Endothelial cell of umbilical vein (primary cell): ENCODE data around the gene FAM136A. TPM values are rescaled to one million over a fixed set of nuclear protein-coding genes. Genes with fewer than 3 reads are reported as not detected.

Source experiments
- BruUV-seq: library from RNA; stranded (reverse); fragments of 400-500 nt; replicated peaks from 2 replicates; lab custom pipeline; 2021; lab: Mats Ljungman, UMichigan
- CTCF ChIA-PET: fragments of 300-600, 350-600 bp; sonication (Branson Sonifier 250); formaldehyde crosslinking; loops from one replicate; lab custom pipeline; 2021; ENCODE audit warnings: antibody characterized with exemption, inconsistent platforms; lab: Charles Lee
- POLR2A ChIA-PET: fragments of 300-600, 350-600 bp; sonication (Branson Sonifier 250); formaldehyde crosslinking; loops from one replicate; lab custom pipeline; 2021; ENCODE audit warnings: antibody characterized with exemption, inconsistent platforms; lab: Charles Lee
- DNase-seq: peaks from one replicate; pipeline ENCODE4 v3.0.0-alpha.2; 2011; ENCODE audit warnings: low read depth, low spot score
- FAIRE-seq: peaks from 2 replicates; lab custom pipeline; 2011; peaks lifted over from hg19 to GRCh38; lab: Jason Lieb, UNC
- H2AFZ ChIP-seq: 2 replicates; pipeline ENCODE4 v1.6.0; 2012; ENCODE audit warnings: low read depth, low read length, control low read depth, inconsistent platforms
- H3K27ac ChIP-seq: 2 replicates; pipeline ENCODE4 v1.5.1; 2011; ENCODE audit warnings: low read depth, mild to moderate bottlenecking, control low read depth, low read length, moderate library complexity; ENCODE audit not compliant: insufficient read depth
- H3K27me3 ChIP-seq, 2 experiments: 2 replicates each; pipeline versions ENCODE4 v1.6.0 to v1.6.1; 2011; ENCODE audit warnings: low read length in 2 of 2, mixed read lengths in 1 of 2; ENCODE audit not compliant: control insufficient read depth in 2 of 2, insufficient read depth in 2 of 2
- H3K36me3 ChIP-seq, 2 experiments: 2 replicates in 1 of 2; 3 replicates in 1 of 2; pipeline ENCODE4 v1.5.1; 2011; ENCODE audit warnings: low read length in 2 of 2, mild to moderate bottlenecking in 1 of 2, moderate library complexity in 1 of 2; ENCODE audit not compliant: control insufficient read depth in 2 of 2, insufficient read depth in 2 of 2; ENCODE audit errors: extremely low read depth in 1 of 2
- H3K4me1 ChIP-seq: 3 replicates; pipeline ENCODE4 v1.5.1; 2011; ENCODE audit warnings: mild to moderate bottlenecking, low read length; ENCODE audit not compliant: control insufficient read depth, insufficient read depth; ENCODE audit errors: extremely low read depth
- H3K4me2 ChIP-seq: 2 replicates; pipeline ENCODE4 v1.6.1; 2011; ENCODE audit warnings: low read length, control low read depth, mixed read lengths; ENCODE audit not compliant: insufficient read depth
- H3K4me3 ChIP-seq, 3 experiments: fragments of 200-600 bp in 1 of 3; sonication (generic), shearing (Covaris generic) in 1 of 3; replicated peaks in 1 of 3; 2 replicates each; pipeline ENCODE4 v1.5.1; 2011 to 2016; ENCODE audit warnings: control low read depth in 3 of 3, low read length in 3 of 3, mild to moderate bottlenecking in 2 of 3, inconsistent platforms in 1 of 3, low read depth in 1 of 3, moderate library complexity in 1 of 3; ENCODE audit not compliant: insufficient read depth in 1 of 3
- H3K79me2 ChIP-seq: 2 replicates; pipeline ENCODE4 v1.6.0; 2012; ENCODE audit warnings: low read length, inconsistent platforms; ENCODE audit not compliant: control insufficient read depth, insufficient read depth
- H3K9ac ChIP-seq: replicated peaks from 2 replicates; pipeline ENCODE3; 2011; ENCODE audit warnings: low read length, control low read depth; ENCODE audit not compliant: insufficient read depth; ENCODE audit errors: extremely low read depth
- H3K9me1 ChIP-seq: replicated peaks from 3 replicates; pipeline ENCODE4 v1.6.0; 2011; ENCODE audit warnings: mild to moderate bottlenecking, low read length; ENCODE audit not compliant: control insufficient read depth, insufficient read depth; ENCODE audit errors: extremely low read depth
- H3K9me3 ChIP-seq: replicated peaks from 2 replicates; pipeline ENCODE4 v1.5.1; 2012; ENCODE audit warnings: low read length, inconsistent platforms; ENCODE audit not compliant: control insufficient read depth, insufficient read depth
- H4K20me1 ChIP-seq: replicated peaks from 2 replicates; pipeline ENCODE3; 2011; ENCODE audit warnings: mild to moderate bottlenecking, low read length; ENCODE audit not compliant: control insufficient read depth, insufficient read depth; ENCODE audit errors: extremely low read depth
- CTCF ChIP-seq, 2 donors: IDR thresholded peaks; 1 replicate in 1 of 2; 2 replicates in 1 of 2; pipeline ENCODE4 v1.5.1; 2011; ENCODE audit warnings: low read length in 2 of 2, mild to moderate bottlenecking in 2 of 2, moderate library complexity in 2 of 2, control low read depth in 1 of 2, inconsistent platforms in 1 of 2, low read depth in 1 of 2; ENCODE audit not compliant: insufficient read depth in 1 of 2; ENCODE audit errors: extremely low read depth in 1 of 2
- EZH2 ChIP-seq: IDR thresholded peaks from 2 replicates; pipeline ENCODE4 v1.6.1; 2012; ENCODE audit warnings: borderline replicate concordance, low read depth, mild to moderate bottlenecking, moderate library complexity, low read length, inconsistent platforms; ENCODE audit not compliant: severe bottlenecking
- FOS ChIP-seq: IDR thresholded peaks from 2 replicates; pipeline ENCODE4 v1.6.1; 2011; ENCODE audit warnings: mild to moderate bottlenecking, low read length, moderate library complexity, borderline replicate concordance; ENCODE audit not compliant: insufficient read depth
- POLR2AphosphoS5 ChIP-seq: IDR thresholded peaks from 2 replicates; pipeline ENCODE4 v1.6.1; 2012; ENCODE audit warnings: low read depth, mild to moderate bottlenecking, control low read depth, low read length, moderate library complexity; ENCODE audit not compliant: insufficient read depth
- dilution Hi-C: fragments of 300-500 bp; cut with MboI; formaldehyde crosslinking; loops from one replicate; pipeline ENCODE4 v1.15.0; 2019; ENCODE audit warnings: low sequenced_read_pairs; ENCODE audit not compliant: extremely low pct_ligation_motif_present
- intact Hi-C: fragments of 100-400 bp; cut with micrococcal nuclease; formaldehyde crosslinking; loops from one replicate; pipeline ENCODE4 v1.10.0; 2022
- polyA plus RNA-seq, 4 experiments: library from polyadenylated mRNA; depleted of rRNA in 3 of 4; stranded (reverse) in 3 of 4; unstranded in 1 of 4; fragments of >200 nt; gene quantifications; 2 replicates each; pipeline versions ENCODE4 v1.2.1 to v1.2.3, GENCODE V29; 2011 to 2012; ENCODE audit warnings: missing spikeins in 1 of 4
- total RNA-seq: library from RNA; stranded (reverse); gene quantifications from 2 replicates; pipeline ENCODE4 v1.2.3, GENCODE V29; 2021

Gene FAM136A
- total and polyA plus RNA-seq, 2 donors (not counting 3 experiments of a cell fraction or from before 2014, with no cell fraction given), result 28.3 to 42.4 TPM

- Histone ChIP-seq H3K4me2 (no peak overlapping the region), H3K9me1 (no peaks in the 10 kb centered on the region), H3K4me1 (no peaks in the 10 kb centered on the region), H3K79me2 (no peaks in the 10 kb centered on the region), H3K9me3 (no peaks in the 10 kb centered on the region), H4K20me1 (no peaks in the 10 kb centered on the region), H3K9ac (no peak overlapping the region), H2AFZ (no peak overlapping the region), H3K36me3 (no peaks in the 10 kb centered on the region), H3K4me3 (no peak overlapping the region), H3K27ac (no peak overlapping the region), H3K27me3 (no peaks in the 10 kb centered on the region)
- CTCF ChIA-PET, result interaction anchor here (7.7 kb wide), 1 partner anchor 273 kb away, joined by 258 read pairs; no protein-coding TSS in a partner anchor
- intact Hi-C loops, result loop anchor here (5.0 to 10.0 kb wide), 2 partner anchors 101 to 208 kb away; partner anchors contain the start of gene TGFA
- FAIRE-seq (no peak), DNase-seq (no peak)
- TF ChIP-seq FOS (peak; percentile 72), POLR2AphosphoS5 (no peak)
- no TSS peak for BruUV-seq
- POLR2A ChIA-PET, result no interaction called here
- dilution Hi-C loops, result no loop called here
These were observed 42.3 kb upstream of the FAM136A start for GRCh38 chr2:70344195-70344594.

DNA sequence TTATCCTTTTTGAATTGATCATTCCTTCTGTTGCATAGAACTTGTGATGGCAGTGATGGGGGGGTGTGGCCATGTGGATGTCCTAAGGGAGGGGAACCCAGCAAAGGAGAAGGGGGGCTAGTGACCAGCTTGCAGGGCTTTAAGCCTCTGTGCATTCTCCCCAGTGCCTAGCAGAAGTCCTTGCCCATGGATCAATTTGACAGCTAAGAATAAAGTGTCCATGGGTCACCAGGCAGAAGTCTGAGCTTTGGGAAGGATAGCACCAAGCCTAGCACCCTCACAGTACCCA, 39.6 kb upstream of the FAM136A start:
- intact Hi-C loops, result loop anchor here (1.0 to 10.0 kb wide), 5 partner anchors 37 to 307 kb away; partner anchors contain the start of gene TGFA
- FAIRE-seq, result no peak

More for the DNA sequence above, 39.6 kb upstream of the FAM136A start:
- H4K20me1 ChIP-seq, result no peaks in the 10 kb centered on the region
- H3K4me1 ChIP-seq, result no peaks in the 10 kb centered on the region
- H3K36me3 ChIP-seq, result no peaks in the 10 kb centered on the region
- no peaks in the 10 kb centered on the region for H3K79me2 ChIP-seq
- ChIA-PET CTCF (interaction anchor here (0.7 to 7.7 kb wide), 15 partner anchors 9 to 306 kb away, joined by 3 to 258 read pairs (median 6); no protein-coding TSS in a partner anchor), POLR2A (no interaction called here)
- H3K4me2 ChIP-seq, result no peak overlapping the region
- no peak overlapping the region for H3K27ac ChIP-seq
- no peak overlapping the region for H3K9ac ChIP-seq
- H3K9me1 ChIP-seq, result no peaks in the 10 kb centered on the region
- no peaks in the 10 kb centered on the region for H3K9me3 ChIP-seq
- H3K4me3 ChIP-seq, result no peak overlapping the region
- no peaks in the 10 kb centered on the region for H3K27me3 ChIP-seq
- no TSS peak for BruUV-seq
- H2AFZ ChIP-seq, result no peak overlapping the region
- DNase-seq, result no peak
- no peak for TF ChIP-seq CTCF (IDR thresholded peaks at IDR 0.05; ENCODE audit: extremely low read depth in 1 of 2, insufficient read depth in 1 of 2, low read depth in 1 of 2, low read length in 2 of 2)
- TF ChIP-seq EZH2, result no peak
- dilution Hi-C loops, result no loop called here
